Colonic mucosa (tissue), 4 donors: ENCODE results near the gene SYPL1. TPM values are rescaled to one million over a fixed set of nuclear protein-coding genes. Genes with fewer than 3 reads are reported as not detected.
A peak's percentile ranks its signal among the peaks of the same experiment; 100 is the strongest.

ENCODE experiments used
- DNase-seq: peaks from one replicate; pipeline ENCODE4 v3.0.0-alpha.2; 2020
- H3K27ac ChIP-seq: fragments of 200-600 bp; one replicate; pipeline ENCODE4 v1.8.0; 2021
- H3K27me3 ChIP-seq: fragments of 200-600 bp; one replicate; pipeline ENCODE4 v1.8.0; 2021
- H3K36me3 ChIP-seq: fragments of 200-600 bp; one replicate; pipeline ENCODE4 v1.8.0; 2021
- H3K4me1 ChIP-seq: fragments of 200-600 bp; one replicate; pipeline ENCODE4 v1.8.0; 2021; ENCODE audit warnings: mild to moderate bottlenecking
- H3K4me3 ChIP-seq: fragments of 200-600 bp; one replicate; pipeline ENCODE4 v1.8.0; 2021
- H3K9ac ChIP-seq, 2 donors: one replicate each; pipeline ENCODE4 v1.7.0; 2013; ENCODE audit warnings: control low read depth in 2 of 2, low read depth in 2 of 2, low read length in 2 of 2
- H3K9me3 ChIP-seq: fragments of 200-600 bp; one replicate; pipeline ENCODE4 v1.8.0; 2021
- intact Hi-C: fragments of 100-400 bp; cut with DNase I; formaldehyde crosslinking; loops from one replicate; pipeline ENCODE4 v1.14.1; 2022
- total RNA-seq, 2 donors: library from RNA; stranded (reverse); fragmentation: NEBNext Ultra II Directional in 1 of 2; extraction: Animal tissue kit (Norgen Biotek cat#: 25700) in 1 of 2; gene quantifications; one replicate each; pipeline ENCODE4 v1.2.1, GENCODE V29; 2021
- TF ChIP-seq, protein P1 (sequence below): fragments of 200-600 bp; IDR thresholded peaks from one replicate; pipeline ENCODE4 v1.8.0; 2022; ENCODE audit warnings: antibody characterized with exemption, mild to moderate bottlenecking
- donor health status: healthy.
- donor health status: DM: no; HTN: no; CAD: no.
- donor health status: DM: no; HTN: no; CAD: no.

The SYPL1 gene
- total RNA-seq, 2 donors from 2014 or later: 89.0 to 94.0 TPM

DNA sequence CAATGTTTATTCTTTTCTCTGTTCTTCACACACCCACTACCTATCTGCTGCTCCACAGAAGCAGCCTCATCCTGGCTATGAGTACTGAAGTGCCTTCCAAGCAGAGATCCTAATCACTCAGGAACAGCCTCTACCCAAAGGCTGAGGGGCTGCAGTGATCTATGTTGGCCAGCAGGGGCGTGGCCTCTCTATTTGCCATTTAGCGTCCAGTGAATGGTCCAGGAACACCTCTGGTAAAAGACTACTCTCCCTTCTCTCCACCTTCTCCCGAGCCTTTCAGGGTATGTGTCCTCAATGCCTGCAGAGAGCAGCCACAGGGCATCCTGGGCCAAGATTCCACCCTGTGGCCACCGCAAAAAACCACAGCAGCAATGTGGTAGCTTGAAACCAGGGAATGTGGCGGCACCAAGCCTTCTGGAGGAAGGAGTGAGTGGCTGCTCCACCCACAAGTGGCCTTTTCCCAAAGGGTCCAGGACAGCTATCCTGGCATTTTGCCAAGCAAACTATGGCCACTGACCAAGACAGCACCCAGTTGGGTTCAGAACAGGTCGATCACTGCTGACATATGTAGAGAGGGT, 70.9 kb downstream of the SYPL1 start:
- H3K36me3 ChIP-seq: no peaks in the 10 kb centered on the region
- TF ChIP-seq, protein P1, sequence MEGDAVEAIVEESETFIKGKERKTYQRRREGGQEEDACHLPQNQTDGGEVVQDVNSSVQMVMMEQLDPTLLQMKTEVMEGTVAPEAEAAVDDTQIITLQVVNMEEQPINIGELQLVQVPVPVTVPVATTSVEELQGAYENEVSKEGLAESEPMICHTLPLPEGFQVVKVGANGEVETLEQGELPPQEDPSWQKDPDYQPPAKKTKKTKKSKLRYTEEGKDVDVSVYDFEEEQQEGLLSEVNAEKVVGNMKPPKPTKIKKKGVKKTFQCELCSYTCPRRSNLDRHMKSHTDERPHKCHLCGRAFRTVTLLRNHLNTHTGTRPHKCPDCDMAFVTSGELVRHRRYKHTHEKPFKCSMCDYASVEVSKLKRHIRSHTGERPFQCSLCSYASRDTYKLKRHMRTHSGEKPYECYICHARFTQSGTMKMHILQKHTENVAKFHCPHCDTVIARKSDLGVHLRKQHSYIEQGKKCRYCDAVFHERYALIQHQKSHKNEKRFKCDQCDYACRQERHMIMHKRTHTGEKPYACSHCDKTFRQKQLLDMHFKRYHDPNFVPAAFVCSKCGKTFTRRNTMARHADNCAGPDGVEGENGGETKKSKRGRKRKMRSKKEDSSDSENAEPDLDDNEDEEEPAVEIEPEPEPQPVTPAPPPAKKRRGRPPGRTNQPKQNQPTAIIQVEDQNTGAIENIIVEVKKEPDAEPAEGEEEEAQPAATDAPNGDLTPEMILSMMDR: peak; percentile 82
- no peaks in the 10 kb centered on the region for H3K9me3 ChIP-seq
- no peak overlapping the region for H3K4me3 ChIP-seq
- H3K27ac ChIP-seq: no peak overlapping the region
- intact Hi-C loops: loop anchor here (2.0 kb wide), 1 partner anchor 388 kb away; no protein-coding TSS in a partner anchor
- no peak overlapping the region for H3K9ac ChIP-seq
- no peaks in the 10 kb centered on the region for H3K27me3 ChIP-seq
- no peak for DNase-seq
- H3K4me1 ChIP-seq: no peaks in the 10 kb centered on the region

Other genes with a start within 250 kb of the SYPL1 start
- 10 to 100 TPM; 13.0 to 15.1 TPM for gene ATXN7L1, start 235.7 kb downstream of the SYPL1 start, total RNA-seq
- 1 to 10 TPM; 5.3 to 7.7 TPM for gene CDHR3, start 149.0 kb downstream of the SYPL1 start, total RNA-seq
- gene NAMPT, start 172.7 kb upstream of the SYPL1 start, total RNA-seq: 100 to 1,000 TPM in 1 of 2 donors, 10 to 100 TPM in 1; 88.6 to 273 TPM